ENCODE data around the gene WRAP73.

WRAP73 gene

DNA sequence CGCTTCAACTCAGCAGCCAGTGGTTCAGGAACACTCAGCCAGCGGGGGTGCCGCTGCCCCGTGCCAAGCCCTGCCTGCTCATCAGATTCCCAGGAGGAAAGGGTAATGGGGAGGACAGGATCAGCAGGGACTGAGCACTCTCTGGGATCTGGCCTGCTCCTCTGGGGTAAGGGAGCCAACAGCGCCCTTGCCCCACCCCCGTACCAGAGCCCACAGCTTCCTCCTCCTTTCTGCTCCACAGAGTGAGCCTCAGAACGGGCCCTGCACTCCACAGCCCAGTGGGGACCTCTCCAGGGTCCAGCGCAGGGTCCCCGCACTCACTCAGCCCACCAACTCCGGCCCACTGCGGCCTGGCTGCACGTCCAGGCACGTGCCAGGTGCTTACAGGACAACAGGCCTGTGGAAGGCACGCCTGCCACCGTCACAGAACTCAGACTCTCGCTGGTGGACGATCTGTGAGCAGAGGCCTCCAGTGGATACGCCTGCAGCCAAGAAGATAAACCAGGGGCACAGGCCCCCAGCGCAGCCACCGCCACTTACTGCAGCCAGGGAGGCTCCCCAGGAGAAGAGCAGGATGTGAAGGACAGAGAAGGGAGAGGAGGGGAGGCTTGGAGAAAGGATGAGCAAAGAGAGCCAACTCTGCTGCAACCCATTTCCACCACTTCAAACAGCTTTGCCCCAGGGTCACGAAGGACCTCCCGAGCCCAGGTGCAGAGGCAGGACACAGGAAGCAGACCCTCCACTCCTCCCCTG is 40.7 kb downstream of the WRAP73 start:
- no peak for DNase-seq

- no peak for DNase-seq
Measured at GRCh38 chr1:3608154-3608553, 41.7 kb downstream of the WRAP73 start.

GRCh38 chr1:3607703-3608065 is 42.2 kb downstream of the WRAP73 start:
- no peak for DNase-seq

DNA sequence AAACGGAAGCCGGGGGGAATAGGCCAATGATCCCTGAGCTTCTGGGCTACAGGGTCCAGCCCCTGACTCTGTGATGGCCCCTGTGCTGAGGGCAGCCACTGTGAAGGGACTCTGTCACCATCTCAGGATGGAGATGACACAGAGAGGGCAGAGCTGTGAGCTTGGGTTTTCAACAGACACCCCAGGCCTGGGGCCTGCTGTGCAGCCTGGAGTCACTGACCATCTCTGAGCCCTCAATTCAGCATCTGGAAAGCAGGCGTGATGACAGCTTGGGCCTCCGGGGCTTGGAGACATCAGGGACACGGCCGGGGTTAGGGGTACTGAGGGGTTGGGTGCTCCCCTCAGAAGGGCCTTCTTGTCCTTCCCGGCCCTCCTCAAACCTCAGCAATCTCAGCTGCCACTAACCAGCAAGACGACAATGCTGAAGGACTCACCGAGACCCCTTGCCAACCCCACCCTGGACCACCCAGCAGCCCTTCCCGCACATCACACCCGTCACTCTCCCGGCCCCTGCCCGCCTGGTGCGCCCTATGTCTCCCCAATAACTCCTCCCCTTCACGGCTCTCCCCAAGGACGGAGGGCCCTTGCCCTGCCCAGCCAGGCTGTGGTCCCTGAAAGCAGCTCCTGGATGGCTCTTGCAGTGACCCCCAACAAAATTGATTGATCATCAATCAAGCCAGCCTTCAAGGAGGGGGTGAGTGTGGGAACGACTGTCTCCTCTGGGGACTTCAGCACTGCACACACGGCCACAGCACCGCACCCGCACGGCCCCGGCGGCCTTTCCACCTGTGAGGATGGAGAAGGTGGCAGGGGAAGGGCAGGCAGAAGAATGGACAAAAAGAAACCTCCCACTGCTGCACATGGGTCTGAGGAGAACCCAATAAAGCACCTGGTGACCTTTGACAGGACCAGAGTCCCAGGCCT is 42.9 kb downstream of the WRAP73 start:
- no peak for DNase-seq

DNA sequence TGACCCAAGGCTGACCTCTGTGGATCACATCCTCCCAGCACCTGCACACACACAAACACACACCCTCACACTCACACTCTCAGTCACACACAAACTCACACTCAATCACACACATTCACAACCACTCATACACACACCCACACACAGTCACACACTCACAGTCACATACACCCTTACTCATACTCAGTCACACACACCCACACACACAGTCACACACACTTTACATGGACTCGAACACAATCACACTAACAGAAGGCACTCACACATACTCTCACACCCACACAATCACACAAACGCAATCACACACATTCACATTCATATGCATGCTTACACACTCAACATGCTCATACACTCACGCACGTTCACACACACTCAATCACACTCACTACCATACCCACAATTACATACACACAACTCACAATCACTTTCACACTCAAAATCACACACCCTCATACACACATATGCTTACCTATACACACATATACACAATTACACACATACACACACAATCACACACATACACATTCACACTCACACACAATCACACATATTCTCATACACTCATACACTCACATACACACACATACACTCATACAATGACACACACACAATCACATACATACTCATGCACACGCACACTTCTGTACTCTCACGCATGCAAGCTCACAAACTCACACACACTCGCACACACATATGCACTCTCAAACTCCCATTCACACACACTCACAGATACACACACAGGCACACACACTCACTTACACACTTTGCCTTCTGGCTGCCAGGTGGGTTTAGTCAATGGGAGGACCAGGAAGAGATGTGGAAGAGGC is 44.7 kb downstream of the WRAP73 start:
- DNase-seq: no peak

DNA sequence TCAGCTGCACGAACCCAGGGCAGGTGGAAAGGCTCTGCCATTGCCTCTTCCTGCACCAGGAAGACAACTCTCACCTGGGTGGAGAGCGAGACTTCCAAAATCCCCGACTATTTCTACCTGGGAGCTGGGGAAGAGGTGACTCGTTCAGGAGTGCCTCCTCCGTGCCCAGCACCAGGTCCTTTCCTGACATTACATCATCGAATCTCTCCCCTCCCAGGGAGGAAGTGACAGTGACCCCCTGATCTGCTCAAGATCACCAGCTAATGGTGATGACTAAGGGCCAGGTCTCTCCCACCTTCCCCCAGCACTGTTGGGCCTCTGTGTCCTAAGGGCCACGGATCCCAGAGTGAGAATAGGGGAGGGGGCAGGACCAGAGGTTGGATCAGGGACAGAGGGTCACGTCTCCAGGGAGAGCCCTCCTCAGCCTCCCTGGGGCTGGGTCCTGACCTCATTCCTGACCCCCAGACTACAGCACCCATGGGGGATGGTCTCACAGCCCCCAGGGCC is 45.4 kb downstream of the WRAP73 start:
- DNase-seq: no peak

DNA sequence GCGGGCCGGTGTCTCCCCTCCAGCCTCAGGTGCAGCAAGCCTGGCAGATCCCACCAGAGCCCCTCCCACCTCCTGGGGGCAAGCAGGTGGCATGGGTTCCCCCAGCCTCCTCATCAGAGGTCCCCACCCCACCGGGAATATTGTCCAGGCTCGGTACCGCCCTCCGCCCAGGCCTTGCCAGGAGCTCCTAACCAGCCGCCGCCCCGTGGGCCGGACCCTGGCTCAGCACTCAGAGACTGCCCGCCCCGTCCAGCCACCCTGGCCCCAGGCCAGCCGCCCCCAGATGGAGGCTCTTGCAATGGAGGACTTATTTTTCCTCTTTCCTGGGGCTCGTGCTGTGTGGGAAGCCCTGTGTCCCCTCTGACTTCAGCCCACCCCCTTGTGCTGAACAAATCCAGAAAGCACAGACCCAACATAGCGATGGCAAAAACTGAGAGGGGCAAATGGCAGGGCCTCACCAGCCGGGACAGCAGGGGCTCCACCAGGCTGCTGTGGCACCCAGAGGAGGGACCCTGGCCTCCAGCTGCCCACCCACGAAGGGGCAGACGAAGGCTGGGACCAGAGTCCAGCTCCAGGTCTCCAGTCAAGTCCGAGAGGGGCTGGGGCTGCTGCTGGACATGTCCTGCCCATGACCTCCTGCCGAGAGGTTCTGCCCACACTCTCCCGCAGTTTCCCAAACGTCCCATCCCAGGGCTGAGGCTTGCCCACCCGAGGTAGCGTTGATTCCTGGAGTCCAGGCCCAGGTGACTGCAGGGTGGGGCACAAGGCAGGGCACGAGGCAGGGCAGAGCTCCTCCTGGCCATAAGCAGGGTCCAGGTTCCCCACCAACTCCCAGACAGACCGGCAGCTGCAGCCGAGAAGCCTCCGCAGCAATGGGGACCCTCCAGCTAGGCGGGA is 46.1 kb downstream of the WRAP73 start:
- no peak for DNase-seq

DNA sequence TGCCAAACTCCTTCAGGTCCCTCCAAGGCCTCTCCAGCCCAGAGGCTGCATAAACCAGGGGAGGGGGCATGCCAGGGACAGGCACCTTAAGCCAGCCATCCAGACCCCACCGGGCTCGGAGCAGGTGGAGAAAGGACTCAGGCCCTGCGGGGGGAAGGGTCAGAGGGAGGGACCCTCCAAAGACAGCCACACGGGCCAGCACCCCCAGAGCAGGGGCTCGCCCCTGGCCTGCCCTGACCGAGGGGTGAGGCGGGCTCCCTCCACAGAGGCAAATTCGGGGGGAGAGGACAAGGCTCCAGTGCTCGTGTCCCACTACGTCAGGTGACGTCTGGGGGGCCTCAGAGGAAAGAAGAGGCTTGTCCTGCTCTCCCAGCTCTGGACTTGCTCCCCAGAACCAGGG is 46.7 kb downstream of the WRAP73 start:
- DNase-seq: no peak

- DNase-seq: no peak
Measured at GRCh38 chr1:3602375-3602774, 47.5 kb downstream of the WRAP73 start.

- no peak for DNase-seq
Measured at GRCh38 chr1:3601743-3602142, 48.2 kb downstream of the WRAP73 start.

GRCh38 chr1:3600354-3600753 is 49.5 kb downstream of the WRAP73 start:
- DNase-seq: no peak

GRCh38 chr1:3599816-3600215 is 50.1 kb downstream of the WRAP73 start:
- DNase-seq: no peak

DNA sequence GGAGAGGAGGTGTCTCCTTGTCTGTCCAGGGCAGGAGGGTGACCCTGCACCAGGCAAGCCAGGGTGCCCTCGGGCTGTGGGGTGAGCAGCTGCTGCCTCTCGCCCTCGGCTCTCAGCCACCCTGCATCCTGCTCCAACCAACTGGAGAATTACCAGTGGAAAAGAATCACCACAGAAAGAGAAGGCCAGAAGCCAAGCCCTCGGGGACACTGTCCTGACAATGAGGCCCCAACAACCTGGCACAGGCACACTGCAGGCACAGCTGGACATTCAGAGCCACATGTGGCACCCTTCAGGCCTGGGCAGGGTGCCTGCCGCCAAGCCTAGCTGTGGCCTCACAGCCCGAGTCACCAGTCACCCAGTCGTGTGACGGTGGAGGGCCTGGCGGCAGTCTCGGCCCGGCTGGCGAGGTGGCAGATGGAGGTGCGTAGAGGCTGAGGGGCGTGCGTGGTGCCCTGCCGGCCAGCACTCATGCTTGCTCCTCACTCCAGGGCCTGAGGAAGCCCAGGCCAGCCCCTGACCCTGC is 50.6 kb downstream of the WRAP73 start:
- no peak for DNase-seq

- DNase-seq: no peak
Measured at GRCh38 chr1:3598522-3599285, 51.2 kb downstream of the WRAP73 start.

GRCh38 chr1:3598051-3598491 is 51.8 kb downstream of the WRAP73 start:
- no peak for DNase-seq

- no peak for DNase-seq
Measured at GRCh38 chr1:3597599-3597964, 52.3 kb downstream of the WRAP73 start.

DNA sequence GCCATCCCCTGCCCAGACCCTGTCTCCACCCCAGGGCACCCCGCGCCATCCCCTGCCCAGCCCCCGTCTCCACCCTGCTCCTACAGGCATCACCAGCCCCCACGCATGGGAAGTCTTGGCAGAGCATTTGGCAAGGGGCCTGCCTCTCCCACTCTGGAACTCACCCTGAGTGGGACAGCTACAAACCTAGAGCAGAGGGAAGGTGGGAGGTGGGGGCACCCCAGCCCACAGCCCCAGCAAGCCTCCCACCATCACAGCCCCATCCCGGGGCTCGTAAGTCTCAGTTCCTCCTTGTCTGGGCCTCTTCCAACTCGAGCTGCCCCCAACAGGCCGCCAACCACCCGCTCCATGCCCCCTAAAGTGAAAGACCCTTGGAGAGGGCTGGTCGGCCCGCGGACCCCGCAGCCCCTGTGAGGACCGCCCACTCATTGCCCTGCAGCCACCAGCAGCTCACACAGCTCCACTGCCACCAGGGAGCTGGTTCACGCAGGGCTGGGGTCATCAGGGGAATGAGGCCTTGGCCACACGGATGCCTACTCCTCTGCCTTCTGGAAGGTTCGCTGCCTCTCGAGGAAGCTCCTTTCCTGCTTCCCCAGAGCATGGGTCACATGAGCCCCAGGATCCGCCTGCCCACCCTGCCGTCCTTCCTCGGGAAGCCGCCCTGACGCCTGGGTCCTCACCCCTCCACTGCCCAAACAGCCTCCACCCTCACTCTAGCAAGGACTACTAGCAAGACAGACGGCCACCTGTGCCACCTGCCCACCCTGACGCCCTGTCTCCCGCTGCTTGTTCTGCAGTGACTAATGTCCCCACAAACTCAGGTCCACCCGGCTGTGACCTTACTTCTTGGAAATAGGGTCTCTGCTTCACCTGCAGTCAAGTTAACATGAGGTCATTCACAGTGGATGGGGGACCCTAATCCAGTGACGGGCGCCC is 53.0 kb downstream of the WRAP73 start:
- no peak for DNase-seq

GRCh38 chr1:3595949-3596348 is 54.0 kb downstream of the WRAP73 start:
- DNase-seq: no peak

DNA sequence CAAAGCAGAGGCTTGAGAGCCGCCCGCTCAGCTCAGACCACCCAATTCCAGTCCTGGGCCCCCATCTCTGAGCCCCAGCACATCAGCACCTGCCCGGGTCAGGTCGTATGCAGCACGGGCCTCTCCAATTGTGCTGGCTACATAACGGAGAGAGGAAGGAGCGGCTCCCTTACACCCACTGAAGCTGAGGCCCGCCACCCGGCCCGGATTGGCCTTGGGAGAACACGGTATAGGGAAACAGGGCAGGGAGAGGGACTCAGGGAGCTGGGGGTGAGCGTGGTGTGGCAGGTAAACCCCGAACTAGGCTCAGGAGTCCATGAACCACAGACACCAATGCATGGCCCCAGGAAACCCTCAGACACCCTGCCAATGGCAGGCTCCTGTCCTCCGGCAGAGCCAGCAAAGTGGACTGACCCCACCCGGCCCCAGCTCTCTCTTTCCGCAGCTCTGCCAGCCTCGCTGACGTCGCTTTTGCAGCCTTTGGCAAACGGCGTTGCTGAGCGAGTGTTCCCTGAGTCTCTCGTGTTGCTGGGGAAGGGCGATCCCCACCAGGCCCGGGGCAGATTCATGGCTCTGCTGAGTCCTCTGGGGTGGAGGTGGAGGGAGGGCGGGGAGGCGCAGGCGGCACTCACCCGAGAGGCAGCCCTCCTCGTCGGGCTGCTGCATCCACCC is 55.1 kb downstream of the WRAP73 start:
- DNase-seq: no peak

All from DMS153 (cell line).